ENCODE measurements around the gene MICB.
"Not testable (repeated sequence)": the region's sequence is repeated elsewhere in the genome, so short reads cannot be mapped to it uniquely, and the experiment has no call there.

MICB gene

DNA sequence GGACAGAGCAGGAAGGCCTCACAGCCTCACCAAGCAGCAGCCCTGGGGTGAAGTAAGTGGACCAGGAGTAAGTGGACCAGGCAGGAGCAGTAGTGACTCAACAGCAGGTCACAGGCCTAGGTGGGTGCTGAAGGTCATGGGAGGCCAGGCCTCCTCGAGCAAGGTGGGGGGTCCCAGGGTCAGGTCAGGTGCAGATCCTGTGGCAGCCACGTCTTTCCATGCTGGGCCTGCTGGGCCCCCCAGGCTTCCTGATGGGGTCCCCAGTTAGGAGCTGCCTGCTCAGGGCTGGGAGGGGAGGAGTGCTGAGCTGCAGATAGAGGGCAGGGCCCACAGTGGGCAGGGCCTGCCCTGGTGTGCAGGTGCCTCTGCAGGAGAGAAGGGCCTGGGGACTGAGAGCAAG lies 11.1 kb downstream of the MICB start:
- not testable (repeated sequence) for DNase-seq (ENCODE audit: low read depth)

DNA sequence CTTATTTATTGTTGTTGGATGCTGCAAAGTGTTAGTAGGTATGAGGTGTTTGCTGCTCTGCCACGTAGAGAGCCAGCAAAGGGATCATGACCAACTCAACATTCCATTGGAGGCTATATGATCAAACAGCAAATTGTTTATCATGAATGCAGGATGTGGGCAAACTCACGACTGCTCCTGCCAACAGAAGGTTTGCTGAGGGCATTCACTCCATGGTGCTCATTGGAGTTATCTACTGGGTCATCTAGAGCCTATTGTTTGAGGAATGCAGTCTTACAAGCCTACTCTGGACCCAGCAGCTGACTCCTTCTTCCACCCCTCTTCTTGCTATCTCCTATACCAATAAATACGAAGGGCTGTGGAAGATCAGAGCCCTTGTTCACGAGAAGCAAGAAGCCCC lies 12.1 kb downstream of the MICB start:
- DNase-seq (ENCODE audit: low read depth), result no peak

DNA sequence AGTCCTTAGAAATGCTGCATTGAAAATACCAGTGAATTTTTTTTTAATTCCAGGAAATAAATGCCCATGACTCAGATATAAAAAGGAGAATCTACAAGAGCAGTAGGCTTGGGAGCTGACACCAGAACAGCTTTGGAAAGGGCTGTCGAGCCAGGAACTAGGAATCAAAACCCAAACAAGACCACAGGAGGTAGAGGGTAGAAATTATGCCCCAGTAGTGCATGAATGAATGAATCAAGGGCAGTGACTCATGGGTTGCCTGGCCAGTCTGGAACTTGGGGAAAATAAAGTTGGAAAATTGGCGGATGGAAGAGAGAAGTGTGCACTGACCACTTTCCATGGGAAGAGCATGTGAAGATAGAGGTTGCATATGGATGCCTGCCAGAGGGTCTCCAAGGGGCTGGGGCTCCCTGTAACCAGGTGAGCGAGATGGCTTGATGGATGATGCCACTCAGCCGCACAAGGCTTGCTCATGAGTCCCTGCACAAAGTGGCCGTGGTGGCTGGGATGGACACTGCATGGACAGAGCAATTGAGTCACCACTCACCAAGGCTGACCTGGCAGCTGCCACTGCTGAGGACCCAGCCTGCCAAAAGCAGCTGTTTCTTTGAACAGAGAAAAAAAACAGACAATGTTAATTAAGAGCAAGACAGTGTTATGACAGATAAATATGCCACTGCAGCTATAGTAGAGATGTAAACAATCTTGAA lies 15.7 kb downstream of the MICB start:
- DNase-seq (ENCODE audit: low read depth), result no peak

DNA sequence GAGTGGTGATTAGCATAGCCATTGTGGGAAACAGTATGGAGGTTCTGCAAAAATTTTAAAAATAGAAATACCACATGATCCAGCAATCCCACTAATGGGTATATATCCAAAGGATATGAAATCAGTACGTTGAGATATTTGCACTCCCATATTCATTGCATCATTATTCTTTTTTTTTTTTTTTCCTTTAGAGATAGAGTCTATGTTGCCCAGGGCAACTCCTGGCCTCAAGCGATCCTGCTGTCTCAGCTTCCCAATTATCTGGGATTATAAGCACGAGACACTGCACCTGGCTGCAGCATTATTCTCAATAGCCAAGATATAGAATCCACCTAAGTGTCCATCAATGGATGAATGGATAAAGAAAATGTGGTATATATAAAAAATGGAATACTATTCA lies 23.9 kb downstream of the MICB start:
- no peak for DNase-seq (ENCODE audit: low read depth)

DNA sequence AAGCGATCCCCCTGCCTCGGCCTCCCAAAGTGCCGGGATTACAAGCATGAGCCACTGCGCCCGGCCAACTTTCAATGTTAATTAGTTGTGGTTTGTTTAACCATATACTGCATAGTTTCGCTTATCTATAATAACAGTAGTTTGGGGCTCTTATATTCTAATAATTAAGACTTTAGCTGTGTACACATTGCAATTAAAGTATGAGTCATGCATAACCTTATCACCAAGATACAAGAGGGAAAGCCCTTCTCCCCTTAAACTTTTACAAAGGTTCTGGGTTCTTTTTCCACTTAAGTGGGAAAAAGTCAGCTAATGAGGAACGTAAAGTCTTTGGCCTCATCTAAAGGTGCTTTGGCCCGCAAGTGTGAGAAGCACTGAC lies 27.6 kb downstream of the MICB start:
- no peak for DNase-seq (ENCODE audit: low read depth)

DNA sequence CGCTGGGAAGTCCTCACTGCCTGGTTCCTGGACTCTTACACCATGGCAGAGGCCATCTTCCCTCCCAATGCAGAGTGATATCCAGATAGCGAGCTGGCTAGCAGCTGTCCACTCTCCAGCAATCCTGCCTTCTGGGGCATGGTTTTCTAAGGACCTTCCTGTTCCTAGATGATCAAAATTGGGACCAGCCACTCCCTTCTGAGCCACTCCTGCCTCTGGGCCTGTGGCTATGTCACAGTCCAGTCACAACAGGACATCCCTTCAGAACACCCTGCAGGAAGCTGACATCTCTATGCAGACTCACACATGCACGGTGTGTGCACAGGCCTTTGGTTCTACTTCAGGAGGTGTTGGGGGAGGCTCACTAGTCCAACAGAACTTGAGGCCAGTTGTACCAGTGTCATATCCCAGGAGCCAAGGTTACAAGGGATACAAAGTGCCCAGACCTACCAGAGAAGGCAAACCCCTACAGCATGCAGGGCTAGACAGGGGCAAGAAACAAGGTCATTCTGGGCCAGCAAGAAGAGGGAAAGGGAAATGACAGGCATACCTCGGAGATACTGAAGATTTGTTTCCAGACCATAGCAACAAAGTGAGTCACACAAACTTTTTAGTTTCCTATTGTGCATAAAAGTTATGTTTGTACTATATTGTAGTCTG lies 28.1 kb downstream of the MICB start:
- no peak for DNase-seq (ENCODE audit: low read depth)

DNA sequence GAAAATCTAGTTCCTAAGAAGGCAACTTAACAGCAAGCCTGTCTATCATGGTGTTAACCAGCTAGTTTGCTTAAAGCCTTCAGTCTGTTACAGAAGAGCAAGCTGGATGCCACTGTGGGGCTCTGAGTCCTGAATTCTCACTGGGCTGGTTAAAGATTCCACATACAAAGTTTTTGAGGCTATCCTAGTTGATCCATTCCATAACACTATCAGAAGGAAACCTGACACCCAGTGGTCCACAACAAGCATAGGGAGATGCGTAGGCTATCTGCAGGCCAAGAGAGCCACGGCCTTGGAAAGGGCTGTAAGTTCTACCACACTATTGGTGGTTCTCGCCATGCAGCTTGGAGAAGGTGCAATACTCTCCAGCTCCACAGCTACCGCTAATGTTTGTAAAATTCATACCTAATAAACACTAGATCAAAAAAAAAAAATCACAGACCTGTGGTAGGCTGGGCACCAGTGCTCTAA lies 30.4 kb downstream of the MICB start:
- no peak for DNase-seq (ENCODE audit: low read depth)

DNA sequence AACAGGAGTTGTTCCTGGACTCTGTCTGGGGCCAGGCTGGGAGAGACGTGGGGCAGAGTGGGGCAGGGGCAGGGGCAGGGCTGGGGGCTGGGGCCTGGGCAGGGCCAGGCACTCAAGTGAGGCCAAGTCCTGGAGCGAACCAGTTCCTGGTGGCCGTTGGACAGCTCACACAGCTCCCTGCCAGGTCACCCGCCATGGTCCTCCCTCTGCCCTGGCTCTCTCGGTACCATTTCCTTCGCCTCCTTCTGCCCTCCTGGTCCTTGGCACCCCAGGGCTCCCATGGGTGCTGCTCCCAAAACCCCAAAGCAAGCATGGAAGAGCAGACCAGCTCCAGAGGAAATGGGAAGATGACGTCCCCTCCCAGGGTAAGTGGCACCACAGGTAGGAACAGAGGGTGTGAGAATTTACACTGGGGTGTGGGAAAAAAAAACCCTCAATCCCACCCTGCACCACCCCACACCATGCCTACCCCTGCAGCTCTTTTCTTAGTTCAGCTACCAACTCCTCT lies 30.9 kb downstream of the MICB start, which contains the start of gene MCCD1:
Gene MCCD1 (plus strand): TSS at position 142 of the 508 bp plus-strand sequence. CDS start 53 bp downstream, at position 195.
- DNase-seq (ENCODE audit: low read depth), result no peak

DNA sequence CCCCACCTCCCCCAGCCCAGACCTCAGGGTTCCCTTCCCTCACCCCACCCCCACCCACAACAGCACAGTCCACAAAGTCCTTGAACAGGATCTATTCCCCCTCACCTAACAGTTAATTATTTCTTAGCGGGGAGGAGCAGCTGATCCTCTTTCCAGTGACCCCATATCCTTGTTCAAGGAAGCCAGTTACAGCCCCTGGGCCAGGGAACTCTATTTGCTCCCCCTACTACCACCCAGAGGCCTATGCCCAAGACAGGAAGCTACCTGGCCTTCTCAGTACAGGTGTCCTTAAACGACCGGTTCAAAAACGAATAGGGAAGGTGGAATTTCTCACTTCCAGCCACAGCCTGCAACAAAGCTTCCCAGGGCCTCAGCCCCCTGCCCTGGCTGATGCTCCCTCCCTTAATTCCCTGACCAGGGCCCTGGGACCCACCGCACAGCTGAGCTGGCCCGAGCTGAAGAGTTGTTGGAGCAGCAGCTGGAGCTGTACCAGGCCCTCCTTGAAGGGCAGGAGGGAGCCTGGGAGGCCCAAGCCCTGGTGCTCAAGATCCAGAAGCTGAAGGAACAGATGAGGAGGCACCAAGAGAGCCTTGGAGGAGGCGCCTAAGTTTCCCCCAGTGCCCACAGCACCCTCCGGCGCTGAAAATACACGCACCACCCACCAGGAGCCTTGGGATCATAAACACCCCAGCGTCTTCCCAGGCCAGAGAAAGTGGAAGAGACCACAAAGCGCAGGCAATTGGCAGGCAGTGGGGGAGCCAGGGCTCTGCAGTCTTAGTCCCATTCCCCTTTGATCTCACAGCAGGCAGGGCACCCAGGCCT lies 31.6 kb downstream of the MICB start:
- no peak for DNase-seq (ENCODE audit: low read depth)

DNA sequence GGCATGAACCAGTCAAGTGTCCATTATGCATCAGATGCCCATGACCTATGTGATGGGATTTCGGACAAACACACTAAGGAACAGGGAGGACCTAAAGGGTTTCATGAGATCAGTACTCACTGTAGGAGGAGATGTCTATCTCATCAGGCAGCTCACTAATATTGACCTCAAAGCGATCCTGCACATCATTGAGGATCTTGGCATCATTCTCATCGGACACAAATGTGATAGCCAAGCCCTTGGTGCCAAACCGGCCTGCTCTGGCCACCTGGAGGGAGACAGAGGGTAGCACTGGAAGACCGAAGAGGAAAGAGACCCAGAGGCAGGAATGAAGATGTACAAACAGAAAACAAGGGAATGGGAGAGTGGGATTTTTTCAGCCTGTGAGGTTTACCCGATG lies 32.7 kb downstream of the MICB start:
- no peak for DNase-seq (ENCODE audit: low read depth)

DNA sequence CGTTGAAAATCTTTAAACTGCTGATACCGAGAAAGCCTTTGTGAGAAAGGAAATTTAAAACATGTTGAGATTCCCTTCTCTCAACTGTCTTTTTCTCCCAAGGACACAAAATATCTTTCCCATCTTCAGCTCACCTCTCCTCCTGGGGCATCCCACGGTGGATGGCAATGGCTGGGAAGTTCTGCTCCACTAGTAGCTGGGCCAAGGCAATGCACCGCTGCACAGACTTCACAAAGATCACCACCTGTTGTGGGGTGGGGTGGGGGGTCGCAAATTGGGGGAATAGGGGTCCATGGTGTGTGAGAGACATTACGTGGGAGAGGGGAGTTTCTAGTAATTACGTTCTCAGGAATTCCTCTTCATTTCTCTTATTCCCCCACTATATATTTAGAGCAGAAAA lies 33.2 kb downstream of the MICB start:
- DNase-seq (ENCODE audit: low read depth), result no peak

DNA sequence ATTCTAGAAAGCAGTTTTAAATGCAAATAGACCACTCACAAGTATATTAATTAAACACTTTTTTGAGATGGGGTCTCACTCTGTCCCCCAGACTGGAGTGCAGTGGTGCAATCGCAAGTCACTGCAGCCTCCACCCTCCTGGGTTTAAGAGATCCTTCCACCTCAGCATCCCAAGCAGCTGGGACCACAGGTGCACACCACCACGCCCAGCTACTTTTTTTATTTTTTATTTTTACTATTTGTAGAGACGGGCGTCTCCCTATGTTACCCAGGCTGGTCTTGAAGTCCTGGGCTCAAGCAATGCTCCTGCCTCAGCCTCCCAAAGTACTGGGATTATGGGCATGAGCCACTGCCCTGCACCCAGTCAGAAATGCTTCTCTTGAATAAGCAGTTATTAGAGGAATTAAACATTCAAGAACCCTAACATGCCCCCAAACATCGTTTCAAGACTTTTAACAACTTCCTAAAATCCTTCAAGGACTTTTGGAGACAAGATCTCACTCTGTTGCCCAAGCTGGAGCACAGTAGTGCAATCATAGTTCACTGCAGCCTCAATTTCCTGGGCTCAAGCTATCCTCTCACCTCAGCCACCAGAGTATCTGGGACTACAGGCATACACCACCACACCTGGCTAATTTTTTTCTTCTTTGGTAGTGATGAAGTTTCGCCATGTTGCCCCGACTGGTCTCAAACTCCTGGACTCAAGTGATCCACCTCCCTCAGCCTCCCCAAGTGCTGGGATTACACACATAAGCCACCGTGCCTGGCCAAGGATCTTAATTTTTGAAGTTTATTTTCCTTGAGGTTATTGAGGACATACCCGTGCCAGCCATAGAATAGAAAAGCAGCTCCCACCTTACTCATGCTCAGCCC lies 34.1 kb downstream of the MICB start:
- no peak for DNase-seq (ENCODE audit: low read depth)

DNA sequence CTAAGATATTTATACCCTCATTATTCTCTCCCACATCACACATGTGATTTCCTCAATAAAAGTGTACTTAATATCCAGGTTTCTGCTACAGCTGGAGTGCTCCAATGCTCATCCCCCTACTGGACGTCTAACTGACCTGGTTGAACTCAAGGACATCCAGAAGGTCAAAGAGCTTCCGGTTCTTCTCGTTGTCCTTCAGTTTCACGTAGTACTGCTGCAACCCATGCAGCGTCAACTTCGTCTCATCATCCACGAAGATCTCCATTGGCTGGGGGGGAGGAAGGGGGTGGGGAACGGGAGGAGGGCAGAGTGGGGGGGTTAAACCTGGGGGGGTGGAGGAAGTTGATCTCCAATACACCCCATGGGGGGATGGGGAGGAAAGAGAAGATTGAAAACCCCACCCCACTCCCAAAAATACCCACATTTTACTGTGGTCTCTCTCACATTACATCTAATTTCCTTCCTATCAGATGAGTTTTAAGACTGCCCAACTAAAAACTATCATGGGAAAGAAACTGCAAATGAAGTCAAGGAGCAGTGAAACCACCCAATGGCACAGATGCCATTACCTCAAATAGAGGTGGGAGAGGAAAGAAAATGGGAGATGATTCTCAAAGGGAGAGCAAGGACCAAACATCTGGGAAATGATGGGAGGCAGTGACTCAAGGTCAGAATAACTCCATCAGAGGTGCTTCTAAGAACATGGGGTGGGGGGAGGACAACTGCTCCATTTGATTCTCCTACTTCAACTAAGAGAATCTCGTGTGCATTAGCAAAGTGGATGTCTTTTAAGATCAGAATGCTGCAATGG lies 34.9 kb downstream of the MICB start:
- DNase-seq (ENCODE audit: low read depth), result no peak

DNA sequence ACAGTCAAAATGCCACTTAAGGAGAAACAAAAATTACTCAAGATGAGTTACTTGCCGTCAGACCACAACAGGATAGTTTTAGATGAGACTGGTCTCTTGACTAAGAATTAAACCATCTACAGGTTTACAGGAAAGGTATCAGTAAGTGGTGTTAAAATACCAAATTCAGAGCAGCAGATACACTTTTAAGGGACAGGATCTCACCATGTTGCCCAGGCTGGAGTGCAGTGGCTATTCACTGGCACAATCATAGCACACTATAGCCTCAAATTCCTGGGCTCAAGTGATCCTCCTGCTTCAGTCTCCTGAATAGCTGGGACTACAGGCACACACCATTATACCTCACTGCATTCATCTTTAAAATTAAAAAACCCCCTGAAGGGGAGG lies 35.5 kb downstream of the MICB start:
- DNase-seq (ENCODE audit: low read depth), result no peak

DNA sequence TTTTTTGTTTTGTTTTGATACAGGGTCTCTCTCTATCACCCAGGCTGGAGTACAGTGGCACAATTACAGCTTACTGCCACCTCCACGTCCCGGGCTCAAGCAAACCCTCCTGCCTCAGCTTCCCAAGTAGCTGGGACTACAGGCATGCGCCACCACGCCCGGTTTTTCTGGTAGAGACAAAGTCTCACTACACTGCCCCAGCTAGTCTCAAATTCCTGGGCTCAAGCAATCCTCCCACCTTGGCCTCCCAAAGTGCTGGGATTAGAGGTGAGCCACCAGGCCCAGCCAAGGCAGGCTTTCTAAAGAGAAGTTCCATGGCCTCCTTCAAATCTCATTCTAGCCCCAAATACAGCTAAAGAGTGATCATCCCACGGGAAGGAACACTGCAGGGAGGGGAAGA lies 36.1 kb downstream of the MICB start:
- DNase-seq (ENCODE audit: low read depth), result no peak

DNA sequence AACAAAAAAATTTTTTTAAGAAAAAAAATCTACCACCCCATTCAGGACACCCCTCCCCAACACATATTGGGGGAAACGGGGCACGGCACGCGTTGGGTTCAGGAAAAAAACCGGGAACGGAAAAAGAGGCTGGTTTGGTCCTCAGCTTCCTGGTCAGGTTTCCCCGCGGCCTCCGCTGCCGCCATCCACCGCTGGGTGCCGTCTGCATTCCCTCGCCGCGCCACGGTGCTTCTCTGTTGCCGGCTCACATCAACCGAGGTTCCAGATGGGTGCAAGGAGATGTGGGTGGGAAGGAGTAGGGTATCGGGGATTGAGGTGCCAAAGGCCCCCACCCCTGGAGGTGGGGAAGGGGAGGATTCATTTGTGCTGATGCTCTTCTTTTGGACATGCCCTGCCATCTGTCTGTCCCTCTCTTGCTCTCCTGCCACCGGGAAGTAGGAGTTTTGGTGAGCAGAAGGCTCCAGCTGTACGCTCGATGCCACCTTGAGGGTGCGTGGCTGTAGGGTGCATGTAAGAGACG lies 36.6 kb downstream of the MICB start:
- no peak for DNase-seq (ENCODE audit: low read depth)

DNA sequence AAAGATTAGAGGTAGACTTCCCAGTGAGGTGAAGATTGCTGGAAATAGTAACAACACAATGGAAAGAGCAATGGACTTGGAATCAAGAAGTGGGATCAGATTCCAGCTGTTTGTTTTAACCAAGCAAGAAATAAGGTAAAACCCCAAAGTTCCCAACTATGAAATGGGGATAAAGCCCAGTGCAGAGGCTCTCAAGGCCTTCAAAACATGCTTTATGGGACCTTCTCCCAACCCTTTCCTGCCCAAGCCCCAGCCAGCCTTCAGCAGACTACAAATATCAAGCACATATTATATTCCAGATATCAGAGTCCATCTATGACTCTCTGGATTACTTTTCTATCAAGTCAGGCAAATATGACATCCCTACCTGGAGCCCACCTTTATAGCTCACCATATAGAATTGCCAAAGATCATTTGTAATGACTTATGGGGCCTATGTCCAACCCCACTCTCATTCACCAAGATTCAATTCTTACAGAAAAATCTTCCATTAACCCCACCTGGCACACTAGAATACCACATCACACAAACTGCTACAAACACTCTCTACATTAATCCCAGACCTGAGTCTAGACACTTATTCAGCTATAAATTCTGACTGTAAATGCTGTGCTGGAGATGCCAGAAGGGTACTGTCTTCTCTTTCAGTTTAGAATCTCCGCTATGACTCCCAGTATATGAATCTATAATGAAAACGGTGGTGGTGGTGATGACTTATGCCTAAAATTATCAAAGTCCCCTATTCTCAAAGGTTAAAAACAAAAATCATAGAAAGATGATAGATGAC lies 37.8 kb downstream of the MICB start:
- DNase-seq (ENCODE audit: low read depth), result no peak

DNA sequence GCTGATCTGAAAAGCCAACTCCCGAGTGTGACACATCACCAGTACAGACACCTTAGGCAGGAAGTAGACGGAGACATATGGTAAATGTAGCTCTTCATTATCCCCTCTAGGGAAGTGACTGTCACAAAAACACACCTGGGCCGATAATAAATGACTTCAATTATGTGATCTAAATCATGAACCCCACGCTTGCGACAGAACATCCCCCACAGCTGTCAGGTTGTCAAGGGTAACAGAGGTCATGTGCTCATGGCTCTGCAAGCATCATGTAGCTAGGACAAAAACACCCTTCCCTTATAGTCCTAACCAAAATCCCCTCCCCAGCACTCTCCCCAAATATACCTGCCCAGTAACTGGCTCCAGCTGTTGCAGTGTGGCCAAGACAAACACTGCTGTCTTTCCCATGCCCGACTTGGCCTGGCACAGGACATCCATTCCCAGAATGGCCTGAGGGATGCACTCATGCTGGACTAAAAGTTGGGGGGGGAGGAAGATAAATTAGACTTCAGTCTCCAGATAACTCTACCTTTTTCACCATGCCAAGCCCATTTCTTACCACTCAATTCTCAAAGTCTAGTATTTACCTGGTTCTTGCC lies 41.0 kb downstream of the MICB start:
- DNase-seq (ENCODE audit: low read depth), result no peak

DNA sequence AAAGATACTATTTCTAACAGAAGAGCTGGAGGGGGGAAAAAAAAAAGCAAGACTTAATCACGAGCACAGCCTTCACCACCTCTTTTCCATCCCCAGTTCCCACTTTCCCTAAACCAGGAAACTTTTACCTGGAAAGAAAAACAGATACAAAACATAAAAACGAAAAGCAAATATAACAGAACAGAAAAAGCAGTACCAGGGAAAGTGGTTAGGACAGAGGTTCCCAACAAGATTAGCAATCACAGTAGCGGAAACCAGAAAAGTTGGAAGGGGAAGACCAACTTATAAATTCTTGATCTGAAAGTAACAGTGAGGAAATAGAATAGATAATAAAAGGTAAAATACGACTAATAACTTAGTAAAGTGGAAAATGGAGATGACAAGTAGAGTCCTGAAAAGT lies 42.7 kb downstream of the MICB start:
- no peak for DNase-seq (ENCODE audit: low read depth)
